Right lobe of liver (tissue), 4 donors: Measurements from ENCODE around the gene ZNF292.

Source experiments
- CTCF ChIP-seq, 4 donors: fragments of 200-600 bp in 3 of 4; fragments of 450-650 bp in 1 of 4; IDR thresholded peaks; one replicate each; pipeline versions ENCODE4 v1.5.1 to v1.8.0; 2016 to 2022; ENCODE audit warnings: antibody characterized with exemption in 4 of 4, mild to moderate bottlenecking in 2 of 4
- POLR2A ChIP-seq: fragments of 450-650 bp; IDR thresholded peaks from one replicate; pipeline ENCODE4 v1.6.1; 2017; ENCODE audit warnings: antibody characterized with exemption, mild to moderate bottlenecking
- donor health status: DM: no; HTN: no; CAD: no.
- donor health status: DM: no; HTN: no; CAD: no.
- donor health status: DM: no; HTN: yes; CAD: no.

- no peak for TF ChIP-seq POLR2A
- no peak for TF ChIP-seq CTCF (IDR thresholded peaks at IDR 0.05)
Observed at GRCh38 chr6:87146363-87146762, 9.0 kb upstream of the ZNF292 start.
